HG03378 (cell line): ENCODE results near the gene CDCP2.

Experiments used
- ATAC-seq: cut with Tn5 transposase; IDR thresholded peaks from one replicate; pipeline ENCODE4 v1.9.1; 2021; ENCODE audit warnings: mild to moderate bottlenecking, moderate library complexity; ENCODE audit not compliant: unreplicated experiment

The CDCP2 gene

DNA sequence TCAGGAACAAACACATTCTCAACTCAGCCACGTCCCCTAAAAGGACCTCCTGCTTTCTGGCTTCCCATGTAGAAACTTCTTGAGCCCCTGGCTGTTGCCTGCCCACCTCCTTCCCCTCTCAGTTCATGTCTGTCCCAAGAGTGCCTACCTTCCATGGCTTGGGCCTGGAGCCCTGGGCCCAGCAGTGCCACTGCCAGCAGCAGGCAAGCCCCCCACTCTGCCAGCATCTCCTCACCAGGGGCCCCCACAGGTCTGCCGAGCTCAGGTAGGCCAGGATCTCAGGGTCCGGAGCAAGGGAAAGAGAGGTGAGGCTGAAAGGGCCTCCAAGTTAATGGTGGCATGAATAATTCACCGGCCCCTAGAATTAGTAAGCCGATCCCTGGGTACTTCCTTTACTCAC, at the start of gene CDCP2:
Gene CDCP2, minus strand, starts transcription at position 305 of the 400 bp plus-strand sequence. Its CDS starts 78 bp downstream, at position 227.
- no peak for ATAC-seq

DNA sequence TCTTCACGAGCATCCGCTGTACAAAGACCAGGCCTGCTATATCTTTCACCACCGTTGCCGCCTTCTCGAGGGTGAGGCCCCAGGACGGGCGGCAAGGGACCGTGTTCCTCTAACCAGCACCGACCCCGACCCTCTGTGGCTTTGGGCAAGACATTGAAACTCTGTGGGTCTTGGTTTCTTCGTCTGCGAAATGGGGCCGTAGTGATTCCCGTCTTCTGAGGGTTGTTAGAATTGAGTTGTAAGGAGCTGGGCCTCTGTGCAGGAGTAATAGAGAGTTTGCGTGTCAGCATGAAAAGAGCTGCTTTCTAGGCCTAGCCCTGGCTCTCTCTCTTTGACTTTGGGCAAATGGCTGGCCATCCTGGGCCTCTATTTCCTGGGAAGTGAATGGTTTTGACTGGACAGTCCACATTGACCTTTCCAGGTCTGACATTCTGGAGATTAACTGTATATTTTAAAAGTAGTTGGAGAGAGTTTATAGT, 47.8 kb upstream of the CDCP2 start:
- ATAC-seq: no peak

DNA sequence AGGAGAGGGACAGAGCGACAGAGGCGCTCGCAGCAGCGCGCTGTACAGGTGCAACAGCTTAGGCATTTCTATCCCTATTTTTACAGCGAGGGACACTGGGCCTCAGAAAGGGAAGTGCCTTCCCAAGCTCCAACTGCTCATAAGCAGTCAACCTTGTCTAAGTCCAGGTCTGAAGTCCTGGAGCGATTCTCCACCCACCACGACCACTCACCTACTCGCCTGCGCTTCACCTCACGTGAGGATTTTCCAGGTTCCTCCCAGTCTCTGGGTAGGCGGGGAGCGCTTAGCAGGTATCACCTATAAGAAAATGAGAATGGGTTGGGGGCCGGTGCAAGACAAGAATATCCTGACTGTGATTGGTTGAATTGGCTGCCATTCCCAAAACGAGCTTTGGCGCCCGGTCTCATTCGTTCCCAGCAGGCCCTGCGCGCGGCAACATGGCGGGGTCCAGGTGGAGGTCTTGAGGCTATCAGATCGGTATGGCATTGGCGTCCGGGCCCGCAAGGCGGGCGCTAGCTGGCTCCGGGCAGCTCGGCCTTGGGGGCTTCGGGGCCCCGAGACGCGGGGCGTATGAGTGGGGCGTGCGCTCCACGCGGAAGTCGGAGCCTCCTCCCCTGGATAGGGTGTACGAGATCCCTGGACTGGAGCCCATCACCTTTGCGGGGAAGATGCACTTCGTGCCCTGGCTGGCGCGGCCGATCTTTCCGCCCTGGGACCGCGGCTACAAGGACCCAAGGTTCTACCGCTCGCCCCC, 47.1 kb upstream of the CDCP2 start, which contains the start of the genes CYB5RL and MRPL37:
Gene CYB5RL, minus strand, starts transcription at position 266 of the 754 bp plus-strand sequence. CDS start 4,414 bp downstream, outside the sequence.
Gene MRPL37, plus strand, starts transcription at position 403 of the 754 bp plus-strand sequence. Its CDS starts 77 bp downstream, at position 480.
- ATAC-seq: peak; percentile 96

DNA sequence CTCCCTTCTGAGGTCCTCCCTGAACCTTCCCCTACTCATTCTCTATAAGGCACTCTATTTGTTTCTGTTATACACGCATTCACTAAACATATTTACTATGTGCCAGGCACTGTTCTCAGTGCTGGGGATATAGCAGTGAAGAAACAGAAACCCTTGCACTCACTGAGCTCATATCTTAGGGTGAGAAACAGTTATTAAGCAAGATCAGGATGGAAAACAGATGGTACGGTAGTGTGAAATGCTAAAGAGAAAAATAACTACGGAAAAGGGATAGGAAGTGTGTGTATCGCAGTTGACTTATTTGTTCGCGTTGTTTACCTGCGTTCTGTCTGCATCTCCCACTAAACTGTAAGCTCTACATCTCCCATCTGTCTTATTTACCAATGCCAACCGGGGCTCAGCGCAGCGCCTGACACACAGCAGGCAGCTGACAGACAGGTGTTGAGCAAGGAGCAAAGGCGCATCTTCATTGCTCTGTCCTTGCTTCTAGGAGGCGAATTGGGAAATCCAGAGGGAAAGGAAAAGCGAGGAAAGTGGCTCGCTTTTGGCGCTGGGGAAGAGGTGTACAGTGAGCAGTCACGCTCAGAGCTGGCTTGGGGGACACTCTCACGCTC, 46.5 kb upstream of the CDCP2 start:
- ATAC-seq: no peak

DNA sequence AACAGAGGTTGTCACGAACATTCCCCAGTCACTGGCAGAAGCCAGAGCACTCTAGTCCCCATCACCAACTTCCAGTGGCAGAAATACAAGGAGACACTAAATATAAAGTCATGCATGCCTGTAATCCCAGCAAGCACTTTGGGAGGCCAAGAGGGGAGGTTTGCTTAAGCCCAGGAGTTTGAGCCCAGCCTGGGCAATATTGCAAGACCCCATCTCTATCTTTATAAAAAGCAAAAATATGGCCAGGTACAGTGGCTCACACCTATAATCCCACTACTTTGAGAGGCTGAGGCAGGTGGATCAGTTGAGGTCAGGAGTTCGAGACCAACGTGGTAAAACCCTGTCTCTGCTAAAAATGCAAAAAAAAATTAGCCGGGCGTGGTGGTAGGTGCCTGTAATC, 40.7 kb upstream of the CDCP2 start:
- ATAC-seq: no peak

DNA sequence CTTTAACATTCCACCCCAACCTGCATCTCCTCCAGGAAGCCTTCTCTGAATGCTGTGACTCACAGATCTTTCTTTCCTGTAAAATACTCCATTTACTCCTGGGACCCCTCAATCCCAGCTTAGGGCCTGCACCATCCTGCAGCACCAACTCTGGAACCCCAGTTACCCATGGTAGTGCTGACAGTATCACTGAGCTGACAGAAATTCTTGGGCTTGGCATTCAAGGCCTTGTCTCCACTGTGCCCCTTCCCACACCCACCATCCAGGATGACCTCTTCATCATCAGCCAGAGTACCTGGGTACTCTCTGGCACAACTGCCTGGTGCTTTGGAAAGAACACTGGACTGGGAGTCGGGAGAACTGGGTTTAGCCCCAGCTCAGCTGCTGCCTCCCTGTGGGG, 38.7 kb upstream of the CDCP2 start:
- no peak for ATAC-seq

DNA sequence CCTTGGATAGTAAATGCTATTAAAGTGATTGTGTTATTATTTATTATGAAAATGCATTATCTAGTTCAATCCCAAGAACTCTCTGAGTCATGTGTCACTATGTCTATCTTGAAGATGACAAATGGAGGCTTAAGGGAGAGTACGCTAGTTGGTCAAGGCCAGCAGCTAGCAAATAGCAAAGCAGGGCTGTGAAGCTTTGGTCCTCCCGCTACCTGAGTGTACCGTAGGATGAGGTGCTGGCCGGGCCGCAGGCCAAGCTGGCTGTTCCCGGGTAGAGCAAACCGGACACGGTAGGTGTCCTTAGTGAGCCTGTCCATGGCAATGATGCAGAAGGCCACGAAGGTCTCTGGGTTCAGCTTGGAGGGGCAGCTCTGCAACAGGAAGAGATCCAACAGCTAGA, 37.7 kb upstream of the CDCP2 start:
- no peak for ATAC-seq

DNA sequence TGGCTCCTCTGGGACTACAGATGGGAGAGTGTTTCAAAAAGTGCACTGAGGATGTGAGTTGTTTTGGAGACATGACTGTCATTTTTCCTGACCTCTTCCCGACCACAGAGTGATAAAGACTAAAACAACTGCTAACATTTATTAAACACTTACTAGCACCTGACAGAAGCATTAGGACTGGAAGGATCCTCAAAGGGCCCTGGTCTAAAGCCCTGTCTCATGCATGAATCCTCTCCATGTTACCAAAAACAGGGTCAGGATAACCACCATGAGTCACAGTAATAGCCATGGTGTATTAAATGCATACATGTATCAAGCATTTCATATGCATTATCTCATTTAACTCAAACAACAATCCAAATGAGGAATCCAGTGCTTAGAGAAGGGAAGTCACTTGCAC, 35.5 kb upstream of the CDCP2 start:
- no peak for ATAC-seq

DNA sequence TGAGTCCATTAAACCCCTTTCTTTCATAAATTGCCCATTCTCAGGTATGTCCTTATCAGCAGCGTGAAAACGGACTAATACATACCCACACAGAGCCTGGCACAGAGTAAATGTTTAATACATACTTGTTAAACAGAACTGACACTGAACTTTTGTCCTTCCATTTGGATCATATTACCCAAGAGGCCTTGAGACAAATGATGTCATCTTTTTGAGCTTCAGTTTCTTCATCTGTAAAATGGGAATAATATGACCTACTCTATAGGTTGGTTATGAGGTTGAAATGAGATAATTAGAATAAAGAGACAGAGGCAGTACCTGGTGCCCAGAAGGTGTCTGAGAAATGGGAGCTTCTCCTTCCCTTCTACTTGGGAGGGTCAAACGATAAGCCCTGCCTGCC, 33.3 kb upstream of the CDCP2 start:
- no peak for ATAC-seq

DNA sequence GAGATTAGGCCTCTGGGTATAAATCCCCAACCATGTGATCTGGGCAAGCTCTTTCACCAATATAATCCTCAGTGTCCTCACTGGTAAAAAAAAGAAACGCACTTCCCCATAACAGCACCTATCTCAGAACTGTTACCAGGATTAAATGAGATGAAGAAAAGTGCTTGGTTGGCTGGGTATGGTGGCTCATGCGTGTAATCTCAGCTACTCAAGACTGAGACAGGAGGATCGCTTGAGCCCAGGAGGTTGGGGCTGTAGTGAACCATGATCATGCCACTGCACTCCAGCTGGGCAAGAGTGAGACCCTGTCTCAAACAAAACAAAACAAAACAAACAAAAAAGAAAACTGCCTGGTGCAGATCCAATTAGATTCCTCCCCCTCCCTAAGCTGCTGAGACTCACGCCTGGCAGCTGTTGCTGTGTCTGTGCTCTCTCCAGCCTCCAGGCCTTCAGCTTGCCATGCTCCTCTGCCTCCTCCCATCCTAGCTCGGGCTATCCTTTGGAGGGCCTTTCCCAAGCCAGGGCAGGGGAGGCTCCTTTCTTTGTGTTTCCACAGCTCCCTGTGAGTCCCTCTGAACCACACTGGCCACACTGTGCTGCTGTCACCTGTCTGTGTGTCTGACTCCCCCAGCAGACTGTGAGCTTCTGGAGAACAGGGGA, 28.0 kb upstream of the CDCP2 start:
- no peak for ATAC-seq

DNA sequence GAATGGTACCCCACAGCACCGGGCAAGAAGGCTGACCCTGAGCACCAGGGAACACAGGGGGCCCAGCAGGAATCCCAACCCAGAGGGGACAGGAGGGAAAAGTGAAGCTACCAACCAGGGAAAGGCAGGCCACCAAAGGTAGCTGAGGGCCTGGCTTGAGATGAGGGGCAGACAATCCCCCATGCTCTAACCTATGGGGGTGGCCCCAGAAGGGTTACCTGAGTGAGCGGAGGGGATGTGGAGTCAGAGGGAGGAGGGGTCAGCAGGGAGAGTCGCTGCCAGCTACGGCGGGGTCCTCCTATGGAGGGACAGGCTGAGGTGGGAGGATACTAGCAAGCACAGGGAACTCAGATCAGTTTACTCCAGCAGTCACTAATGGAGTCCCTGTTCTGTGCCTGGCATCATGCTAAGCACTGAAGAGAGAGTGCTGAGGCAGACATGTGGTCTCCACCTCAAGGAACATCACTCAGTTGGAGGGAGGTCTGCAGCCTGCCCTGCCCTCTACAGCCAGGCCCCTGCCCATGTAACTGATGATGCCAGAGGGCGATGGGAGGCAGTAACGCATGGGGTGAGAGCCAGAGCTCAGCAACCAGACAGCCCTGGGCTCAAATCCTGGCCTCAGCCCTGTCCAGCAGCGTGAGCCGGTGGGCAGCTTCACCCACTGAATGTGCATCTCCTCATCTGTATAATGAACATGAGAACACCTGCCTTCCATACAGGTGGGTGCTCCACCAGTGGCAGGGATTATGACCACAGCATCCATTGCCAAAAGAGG, 25.7 kb upstream of the CDCP2 start:
- no peak for ATAC-seq

DNA sequence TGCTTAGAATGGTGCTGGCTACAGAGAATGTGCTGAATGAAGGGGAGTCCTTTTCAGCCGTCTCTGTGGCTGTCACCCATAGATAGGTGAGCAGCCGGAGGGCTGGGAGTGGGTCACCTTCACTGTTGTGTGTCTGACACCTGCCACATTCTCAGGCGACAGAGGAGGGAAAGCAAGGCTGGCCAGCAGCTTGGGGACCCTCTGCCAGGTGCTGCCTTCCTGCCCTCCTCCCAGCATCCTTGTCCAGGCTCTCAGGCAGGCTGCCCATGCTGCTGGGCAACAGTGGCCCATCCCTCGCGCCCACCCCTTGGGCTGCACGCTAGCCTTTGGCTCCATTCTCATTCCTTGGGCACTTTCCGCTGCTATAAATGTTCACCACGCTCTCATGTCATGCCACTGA, 24.9 kb upstream of the CDCP2 start:
- ATAC-seq: no peak

DNA sequence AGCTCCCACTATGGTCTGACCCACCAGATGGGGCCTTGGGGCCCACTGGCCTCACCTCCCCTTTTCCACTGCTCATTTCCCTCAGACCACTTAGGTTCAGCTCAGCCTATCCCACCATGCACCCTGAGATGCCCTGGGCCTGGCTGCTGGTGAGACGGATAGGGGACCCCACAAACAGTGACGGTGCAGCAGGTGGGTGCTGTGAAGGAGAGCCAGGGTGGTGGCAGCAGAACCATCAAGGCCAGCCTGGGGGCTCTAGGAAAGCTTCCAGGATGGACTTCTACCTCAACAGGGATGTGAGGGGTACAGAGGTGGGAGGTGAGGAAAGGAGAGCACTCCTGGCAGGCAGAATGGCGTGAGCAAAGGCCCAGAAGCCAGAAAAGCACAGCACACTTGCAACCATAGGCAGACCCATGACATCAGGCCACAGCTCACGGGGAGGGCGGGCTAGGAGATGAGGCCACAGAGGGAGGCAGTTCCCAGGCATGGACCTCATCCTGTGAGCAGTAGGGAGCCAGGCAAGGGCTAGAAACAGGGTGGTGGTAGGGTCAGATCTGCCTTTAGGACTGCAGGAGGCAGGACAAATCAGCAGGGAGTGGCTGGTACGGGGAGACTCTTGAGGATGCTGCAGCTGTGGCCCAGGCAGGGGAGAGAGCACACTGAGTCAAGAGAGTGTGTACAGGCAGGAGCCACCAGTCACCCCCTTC, 24.0 kb upstream of the CDCP2 start:
- ATAC-seq: no peak

DNA sequence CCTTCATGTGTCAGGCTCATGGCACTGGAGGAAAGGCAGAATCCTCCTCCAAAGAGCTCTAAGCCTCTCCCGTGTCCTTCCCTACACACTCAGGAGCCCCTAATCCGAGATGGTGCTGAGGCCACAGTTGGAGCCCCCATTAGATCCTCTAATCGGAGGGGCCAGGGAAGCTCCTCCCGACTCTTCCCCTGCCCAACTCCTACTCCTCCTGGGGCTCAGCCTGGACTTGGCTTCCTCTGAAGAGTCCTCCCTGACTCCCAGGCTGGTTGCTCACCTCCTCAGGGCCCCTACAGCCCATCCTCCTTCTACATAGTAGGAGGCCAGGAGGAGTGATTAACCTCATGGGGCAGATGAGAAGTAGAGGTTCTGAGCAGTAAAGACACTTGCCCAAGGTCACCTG, 21.3 kb upstream of the CDCP2 start:
- no peak for ATAC-seq

DNA sequence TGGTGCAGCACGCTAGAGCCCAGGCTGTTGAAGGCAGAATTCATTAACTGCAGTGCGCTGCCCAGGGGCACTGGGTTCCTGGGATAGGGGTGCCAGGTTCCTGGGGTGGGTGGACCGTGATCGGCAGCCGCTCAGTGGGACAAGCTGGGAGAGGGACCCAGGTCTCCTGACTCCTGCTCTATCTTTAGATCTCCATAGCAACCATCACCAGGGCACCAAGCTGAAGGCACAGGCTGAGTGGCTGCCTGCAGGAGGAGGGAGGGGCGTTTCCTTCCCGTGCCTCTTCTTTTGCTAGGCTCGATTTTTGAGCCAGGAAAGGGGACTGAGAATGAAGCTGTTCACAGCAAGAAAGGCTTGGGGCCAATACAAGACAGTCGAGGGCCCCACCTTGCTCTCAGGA, 20.9 kb upstream of the CDCP2 start:
- ATAC-seq: no peak

DNA sequence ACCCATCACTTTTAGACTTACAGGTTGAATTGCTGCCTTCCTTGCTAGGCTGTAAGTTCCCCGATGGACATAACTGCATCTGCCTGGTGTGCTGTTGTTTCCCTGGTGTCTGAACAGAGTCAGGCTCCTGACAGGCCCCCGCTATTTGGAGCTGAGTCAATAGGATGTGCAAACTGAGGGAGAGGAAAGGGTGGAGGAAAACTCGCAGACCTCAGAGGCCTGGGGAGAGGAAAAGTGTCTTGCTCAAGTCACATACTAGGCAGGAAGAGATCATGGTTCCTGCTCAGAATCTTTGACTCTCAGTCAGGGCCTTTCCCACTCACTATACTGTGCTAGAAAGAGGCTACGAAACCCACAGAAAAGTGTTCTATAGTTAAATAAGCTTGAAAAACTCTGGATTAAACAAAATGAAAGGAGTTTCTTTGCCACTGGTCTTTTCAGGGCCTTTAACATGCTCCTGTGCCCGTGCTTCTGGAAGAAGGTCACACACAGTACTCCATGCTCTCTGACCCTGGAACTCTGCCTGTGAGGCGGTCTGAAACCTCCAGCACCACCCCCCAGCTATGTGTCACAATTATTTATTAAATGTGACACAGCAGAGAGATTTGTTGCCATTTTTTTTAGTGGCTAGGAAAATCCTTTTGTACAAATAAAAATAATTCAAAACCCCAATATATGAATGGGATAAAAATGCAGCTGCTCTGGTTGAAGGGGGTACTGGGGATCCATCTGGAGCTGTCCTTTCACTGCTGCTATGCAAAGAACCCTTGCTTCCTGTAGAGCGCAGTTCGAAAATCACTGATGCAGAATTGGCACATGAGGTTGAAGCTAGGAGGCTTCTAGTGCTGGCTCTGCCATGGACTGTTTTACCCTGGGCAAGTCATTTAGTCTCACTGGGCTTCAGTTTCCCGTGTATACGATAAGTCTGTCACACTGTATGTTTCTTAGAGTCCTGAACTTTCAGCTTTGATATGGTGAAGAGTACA, 20.1 kb upstream of the CDCP2 start:
- no peak for ATAC-seq

DNA sequence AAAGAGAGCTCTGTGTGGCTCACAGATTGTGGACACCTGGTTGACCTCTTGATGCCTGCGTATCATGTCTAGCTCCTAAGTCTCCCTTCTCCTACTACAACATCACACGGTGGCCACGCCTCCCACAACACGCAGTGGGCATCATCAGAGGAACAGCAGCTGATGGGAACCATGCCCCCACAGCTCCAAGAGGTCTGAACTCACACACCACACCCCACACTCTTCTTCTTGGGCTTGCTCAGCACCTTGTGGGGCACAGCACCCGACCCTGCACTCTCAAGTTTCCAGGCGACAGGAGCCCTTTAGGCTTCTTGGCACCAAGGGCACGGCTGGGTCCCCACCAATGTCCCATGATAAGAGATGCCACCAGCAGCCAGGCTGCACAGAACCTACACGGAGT, 18.8 kb upstream of the CDCP2 start:
- ATAC-seq: no peak

DNA sequence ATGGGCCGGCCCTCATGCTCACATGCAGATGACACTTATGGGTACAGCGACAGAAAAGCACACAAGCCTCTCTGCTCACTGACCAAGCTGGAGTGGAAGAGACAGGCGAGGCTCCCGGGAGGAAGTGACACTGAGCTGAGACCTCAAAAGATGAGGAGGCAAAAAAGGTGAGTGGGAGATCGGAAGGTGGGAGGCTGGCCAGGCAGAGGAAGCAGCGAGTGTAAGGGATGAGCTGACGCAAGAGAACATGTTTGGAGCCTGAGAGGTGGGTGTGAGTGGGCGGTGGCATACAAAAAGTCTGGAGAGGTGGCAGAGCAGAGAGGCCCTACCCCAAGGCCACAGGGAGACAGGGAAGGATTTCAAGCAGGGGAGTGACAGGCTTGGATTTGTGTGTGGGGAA, 18.2 kb upstream of the CDCP2 start:
- ATAC-seq: no peak

DNA sequence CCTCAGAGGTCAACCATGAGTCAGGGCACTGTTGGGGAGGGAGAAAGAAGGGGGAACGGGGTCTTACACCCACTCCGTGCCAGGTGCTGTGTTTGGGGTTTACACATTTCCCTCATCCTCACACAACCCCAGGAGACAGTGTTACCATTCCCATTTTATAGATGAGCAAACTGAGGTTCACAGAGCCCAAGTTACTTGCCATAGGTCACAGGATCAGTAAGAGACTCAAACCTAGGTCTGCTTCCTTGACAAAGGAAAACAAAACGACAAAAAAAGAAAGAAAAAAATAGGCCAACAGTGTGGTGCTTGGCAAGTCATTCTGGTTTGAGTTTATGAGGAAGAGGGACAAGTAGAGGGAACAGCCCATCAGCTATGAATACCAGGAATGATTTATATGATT, 16.3 kb upstream of the CDCP2 start:
- ATAC-seq: no peak
